ENCODE results near the gene THADA. TPM values are rescaled to one million over a fixed set of nuclear protein-coding genes. Genes with fewer than 3 reads are reported as not detected.

THADA gene
- total and polyA plus RNA-seq, 7 experiments from 2014 or later: 11.7 to 43.0 (median 39.6) TPM

DNA sequence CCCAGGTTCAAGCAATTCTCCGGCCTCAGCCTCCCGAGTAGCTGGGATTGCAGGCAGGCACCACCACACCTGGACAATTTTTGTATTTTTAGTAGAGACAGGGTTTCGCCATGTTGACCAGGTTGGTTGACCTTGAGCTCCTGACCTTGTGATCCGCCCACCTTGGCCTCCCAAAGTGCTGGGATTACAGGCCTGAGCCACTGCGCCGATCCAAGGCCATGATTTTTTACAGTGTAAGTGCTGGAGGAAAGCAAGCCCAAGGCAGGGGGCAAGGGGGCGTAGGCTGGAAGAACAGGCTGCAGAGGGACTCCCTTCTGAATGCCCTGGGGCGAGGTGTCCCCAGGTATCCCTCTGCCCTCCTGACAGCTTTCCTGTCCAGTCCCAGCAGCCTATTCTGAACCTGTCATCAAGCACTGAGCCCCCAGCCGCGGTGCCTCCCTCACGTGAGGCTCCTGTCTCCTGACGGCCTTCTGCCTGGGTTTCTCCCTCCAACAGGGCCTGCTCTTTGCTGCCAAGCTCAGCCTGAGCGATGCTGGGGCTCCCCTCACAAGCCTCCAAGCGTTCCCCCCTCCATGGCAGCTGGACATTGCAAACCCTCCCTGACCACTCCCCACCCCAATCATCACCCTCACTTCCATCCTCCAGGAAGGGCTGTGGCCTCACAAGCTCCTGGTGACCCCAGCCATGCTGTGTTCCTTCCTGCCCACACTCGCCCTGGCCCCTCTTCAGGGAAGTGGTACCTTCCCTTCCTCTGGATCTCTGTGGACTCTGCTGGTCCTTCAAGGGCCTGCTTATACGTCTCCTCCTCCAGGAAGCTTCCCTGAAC lies 407.1 kb downstream of the THADA start:
- Histone ChIP-seq H3K4me1 (ENCODE audit: control insufficient read depth in 2 of 2, insufficient read depth in 2 of 2, low read length in 2 of 2) (peaks cover 26 to 77% of the 10 kb centered on the region in 2 donors), H3K4me3 (ENCODE audit: low read length) (no peak overlapping the region), H3K9me3 (ENCODE audit: control insufficient read depth in 2 of 3, low read length in 3 of 3) (no peaks in the 10 kb centered on the region), H3K27me3 (ENCODE audit: control insufficient read depth in 2 of 2, insufficient read depth in 2 of 2, low read length in 2 of 2) (no peaks in the 10 kb centered on the region), H3K36me3 (ENCODE audit: control insufficient read depth in 2 of 3, insufficient read depth in 3 of 3, low read length in 3 of 3) (no peaks in the 10 kb centered on the region), H3K27ac (ENCODE audit: low read depth, low read length) (no peak overlapping the region)
- H3K27me3 Mint-ChIP-seq: no peaks in the 10 kb centered on the region
- intact Hi-C loops (cut with micrococcal nuclease): no loop called here
- peak overlapping the region in 4 of 10 donors; percentile 15 to 37 (median 30) for H3K4me3 Mint-ChIP-seq
- H3K36me3 Mint-ChIP-seq: peaks cover 0 to 4% (median 0%) of the 10 kb centered on the region in 5 donors
- peaks cover 35 to 88% (median 68%) of the 10 kb centered on the region in 7 donors for H3K4me1 Mint-ChIP-seq
- CTCF ChIA-PET: interaction anchor here (1.1 to 3.3 kb wide), 3 partner anchors 11 to 16 kb away, joined by 6 to 12 read pairs (median 8); no protein-coding TSS in a partner anchor
- POLR2A ChIA-PET: interaction anchor here (0.6 to 13.1 kb wide), 7 partner anchors 8 to 58 kb away, joined by 3 to 543 read pairs (median 20); partner anchors contain the start of gene ZFP36L2
- H3K27ac Mint-ChIP-seq: peak overlapping the region in 6 of 9 donors; percentile 45 to 88 (median 81)
- no peaks in the 10 kb centered on the region for H3K9me3 Mint-ChIP-seq
- DNase-seq (no peak), ATAC-seq (no peak)

DNA sequence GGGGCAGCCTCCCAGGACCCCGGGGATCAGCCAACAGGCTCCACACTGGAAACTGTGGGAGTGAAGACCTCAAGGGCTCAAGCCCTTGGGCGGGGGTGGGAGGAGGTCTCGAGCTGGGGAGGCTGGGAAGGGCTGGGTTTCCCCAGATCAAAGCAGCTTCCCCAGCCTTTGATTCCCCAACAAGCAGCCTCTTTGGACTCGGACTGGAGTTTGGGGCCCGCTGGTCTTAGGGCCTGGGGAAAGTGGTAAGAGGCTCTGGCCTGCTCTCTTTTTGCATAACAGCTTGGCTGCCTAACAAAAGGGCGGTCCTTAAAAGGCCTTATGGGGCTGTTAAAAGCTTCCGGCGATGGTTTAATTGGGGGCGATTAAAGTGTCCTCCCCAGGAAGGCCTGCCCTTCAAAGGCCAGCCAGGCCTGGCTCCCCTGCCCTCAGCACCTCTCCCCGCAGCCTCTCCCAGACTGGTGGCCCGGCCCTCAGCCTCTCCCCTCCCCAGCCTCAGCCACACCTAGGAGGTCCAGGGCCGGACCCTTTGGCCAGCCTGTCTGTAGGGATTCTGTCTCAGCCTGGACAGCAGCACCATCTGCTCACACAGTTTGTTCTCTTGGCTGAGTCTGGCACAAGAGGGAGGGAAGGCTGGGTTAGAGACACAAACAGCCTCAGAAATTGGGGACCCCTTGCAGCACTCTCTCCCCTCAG lies 409.0 kb downstream of the THADA start:
- H3K4me1 Mint-ChIP-seq: peaks cover 30 to 72% (median 52%) of the 10 kb centered on the region in 7 donors

DNA sequence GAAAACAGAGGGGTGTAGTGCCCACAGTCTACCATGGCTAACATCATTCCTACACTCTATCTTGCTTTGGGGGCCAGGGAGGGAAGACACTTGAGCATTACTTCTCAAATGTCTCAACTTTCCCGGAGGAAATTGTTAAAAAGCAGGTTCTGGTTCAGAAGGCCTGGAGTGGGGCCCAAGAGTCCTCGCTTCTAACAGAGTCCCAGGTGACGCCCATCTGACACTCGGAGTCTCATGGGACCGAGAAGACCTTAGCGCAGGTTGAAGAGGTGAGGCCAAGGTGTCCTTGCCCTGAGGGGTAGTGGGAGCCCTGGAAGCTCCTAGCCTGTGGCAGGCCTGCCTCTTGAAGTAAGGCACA lies 409.5 kb downstream of the THADA start:
- Mint-ChIP-seq H3K4me3 (peak overlapping the region in 3 of 10 donors; percentile 7 to 27 (median 16)), H3K27ac (peak overlapping the region in 7 of 9 donors; percentile 5 to 88 (median 56)), H3K9me3 (peaks cover 0 to 2% (median 0%) of the 10 kb centered on the region in 11 donors), H3K4me1 (peaks cover 29 to 71% (median 52%) of the 10 kb centered on the region in 7 donors), H3K27me3 (no peaks in the 10 kb centered on the region), H3K36me3 (peaks cover 2 to 7% (median 4%) of the 10 kb centered on the region in 5 donors)
- H3K27me3 ChIP-seq (ENCODE audit: control insufficient read depth in 2 of 2, insufficient read depth in 2 of 2, low read length in 2 of 2): no peaks in the 10 kb centered on the region
- DNase-seq: no peak
- no peaks in the 10 kb centered on the region for H3K9me3 ChIP-seq (ENCODE audit: control insufficient read depth in 2 of 3, low read length in 3 of 3)
- intact Hi-C loops (cut with micrococcal nuclease): no loop called here
- POLR2A ChIA-PET: interaction anchor here (0.7 to 13.1 kb wide), 9 partner anchors 8 to 410 kb away, joined by 3 to 543 read pairs (median 5); partner anchors contain the start of gene ZFP36L2
- H3K36me3 ChIP-seq (ENCODE audit: control insufficient read depth in 2 of 3, insufficient read depth in 3 of 3, low read length in 3 of 3): no peaks in the 10 kb centered on the region
- no peak overlapping the region for H3K4me3 ChIP-seq (ENCODE audit: low read length)
- peaks cover 3 to 56% of the 10 kb centered on the region in 2 donors for H3K4me1 ChIP-seq (ENCODE audit: control insufficient read depth in 2 of 2, insufficient read depth in 2 of 2, low read length in 2 of 2)
- no peak overlapping the region for H3K27ac ChIP-seq (ENCODE audit: low read depth, low read length)
- ATAC-seq: no peak
- CTCF ChIA-PET: interaction anchor here (0.6 to 3.3 kb wide), 3 partner anchors 11 to 35 kb away, joined by 3 to 12 read pairs (median 3); no protein-coding TSS in a partner anchor

More for the DNA sequence above, 409.0 kb downstream of the THADA start:
- peak overlapping the region in 5 of 10 donors; percentile 7 to 41 (median 32) for H3K4me3 Mint-ChIP-seq
- ATAC-seq (no peak), DNase-seq (no peak)
- Histone ChIP-seq H3K4me3 (ENCODE audit: low read length) (no peak overlapping the region), H3K4me1 (ENCODE audit: control insufficient read depth in 2 of 2, insufficient read depth in 2 of 2, low read length in 2 of 2) (peaks cover 7 to 61% of the 10 kb centered on the region in 2 donors), H3K27ac (ENCODE audit: low read depth, low read length) (no peak overlapping the region), H3K27me3 (ENCODE audit: control insufficient read depth in 2 of 2, insufficient read depth in 2 of 2, low read length in 2 of 2) (no peaks in the 10 kb centered on the region), H3K36me3 (ENCODE audit: control insufficient read depth in 2 of 3, insufficient read depth in 3 of 3, low read length in 3 of 3) (no peaks in the 10 kb centered on the region), H3K9me3 (ENCODE audit: control insufficient read depth in 2 of 3, low read length in 3 of 3) (no peaks in the 10 kb centered on the region)
- intact Hi-C loops (cut with micrococcal nuclease): no loop called here
- ChIA-PET POLR2A (interaction anchor here (0.7 to 13.1 kb wide), 9 partner anchors 10 to 410 kb away, joined by 3 to 543 read pairs (median 5); partner anchors contain the start of gene ZFP36L2), CTCF (interaction anchor here (0.6 to 3.3 kb wide), 3 partner anchors 12 to 53 kb away, joined by 3 to 12 read pairs (median 7); no protein-coding TSS in a partner anchor)
- peak overlapping the region in 8 of 9 donors; percentile 38 to 88 (median 79) for H3K27ac Mint-ChIP-seq
- H3K9me3 Mint-ChIP-seq: no peaks in the 10 kb centered on the region
- H3K36me3 Mint-ChIP-seq: peaks cover 0 to 3% (median 0%) of the 10 kb centered on the region in 5 donors
- H3K27me3 Mint-ChIP-seq: no peaks in the 10 kb centered on the region

DNA sequence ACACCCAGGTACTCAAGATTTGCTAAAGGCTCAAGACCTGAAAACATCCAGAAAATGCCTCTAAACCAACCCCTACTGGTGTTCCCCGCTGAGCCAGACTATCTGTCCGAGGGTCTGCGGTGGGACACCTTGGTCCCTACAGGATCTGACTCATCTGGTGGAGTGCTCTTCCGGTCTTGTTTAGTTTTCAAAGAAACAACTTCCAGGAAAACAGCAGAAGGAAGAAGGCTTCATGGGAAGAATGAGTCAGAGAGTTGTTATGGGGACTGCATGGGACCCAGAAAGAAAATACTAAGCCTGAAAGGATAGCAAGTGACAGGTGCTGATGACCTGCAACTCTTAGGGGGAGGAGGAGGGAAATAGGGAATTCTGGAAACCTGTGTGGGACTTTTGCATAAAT lies 410.7 kb downstream of the THADA start:
- Histone ChIP-seq H3K4me3 (ENCODE audit: low read length) (no peak overlapping the region), H3K4me1 (ENCODE audit: control insufficient read depth in 2 of 2, insufficient read depth in 2 of 2, low read length in 2 of 2) (peaks cover 0 to 56% of the 10 kb centered on the region in 2 donors), H3K9me3 (ENCODE audit: control insufficient read depth in 2 of 3, low read length in 3 of 3) (no peaks in the 10 kb centered on the region), H3K27ac (ENCODE audit: low read depth, low read length) (no peak overlapping the region), H3K36me3 (ENCODE audit: control insufficient read depth in 2 of 3, insufficient read depth in 3 of 3, low read length in 3 of 3) (no peaks in the 10 kb centered on the region), H3K27me3 (ENCODE audit: control insufficient read depth in 2 of 2, insufficient read depth in 2 of 2, low read length in 2 of 2) (no peaks in the 10 kb centered on the region)
- intact Hi-C loops (cut with micrococcal nuclease): no loop called here
- POLR2A ChIA-PET: interaction anchor here (0.9 to 19.7 kb wide), 7 partner anchors 7 to 54 kb away, joined by 3 to 543 read pairs (median 120); partner anchors contain the start of gene ZFP36L2
- Mint-ChIP-seq H3K4me3 (peak overlapping the region in 3 of 10 donors; percentile 9 to 32 (median 23)), H3K36me3 (peaks cover 6 to 10% (median 8%) of the 10 kb centered on the region in 5 donors), H3K27ac (peak overlapping the region in 7 of 9 donors; percentile 39 to 92 (median 81)), H3K27me3 (no peaks in the 10 kb centered on the region), H3K9me3 (peaks cover 0 to 2% (median 0%) of the 10 kb centered on the region in 11 donors), H3K4me1 (peaks cover 28 to 76% (median 63%) of the 10 kb centered on the region in 7 donors)
- CTCF ChIA-PET: no interaction called here
- DNase-seq (no peak), ATAC-seq (no peak)

DNA sequence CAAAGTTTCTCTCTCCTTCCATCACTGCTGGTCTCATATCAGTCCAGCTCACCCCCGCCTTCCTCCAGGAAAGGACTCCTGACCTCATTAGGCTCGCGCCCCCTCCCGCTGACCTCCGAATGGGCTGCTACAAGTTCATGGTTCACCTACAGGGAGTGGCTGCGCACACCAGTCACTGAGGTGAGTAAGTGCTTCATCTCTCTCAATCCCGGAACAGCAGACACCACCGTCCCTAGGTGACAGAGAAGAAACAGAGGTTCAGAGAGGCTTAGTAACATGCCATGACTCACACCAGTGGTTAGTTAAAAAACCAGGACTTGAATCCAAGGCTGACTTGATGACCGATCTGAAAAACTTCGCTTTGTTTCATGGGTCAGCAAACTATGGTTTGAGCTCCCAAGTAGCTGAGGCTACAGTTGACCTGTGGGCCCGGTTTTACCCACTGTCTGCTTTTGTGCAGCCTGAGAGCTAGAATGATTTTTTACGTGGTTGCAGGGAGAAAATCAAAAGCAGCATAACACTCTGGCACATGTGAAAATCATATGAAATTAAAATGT lies 411.4 kb downstream of the THADA start:
- Histone ChIP-seq H3K9me3 (ENCODE audit: control insufficient read depth in 2 of 3, low read length in 3 of 3) (no peaks in the 10 kb centered on the region), H3K36me3 (ENCODE audit: control insufficient read depth in 2 of 3, insufficient read depth in 3 of 3, low read length in 3 of 3) (no peaks in the 10 kb centered on the region), H3K4me3 (ENCODE audit: low read length) (no peak overlapping the region), H3K27me3 (ENCODE audit: control insufficient read depth in 2 of 2, insufficient read depth in 2 of 2, low read length in 2 of 2) (no peaks in the 10 kb centered on the region), H3K27ac (ENCODE audit: low read depth, low read length) (no peak overlapping the region), H3K4me1 (ENCODE audit: control insufficient read depth in 2 of 2, insufficient read depth in 2 of 2, low read length in 2 of 2) (peaks cover 0 to 57% of the 10 kb centered on the region in 2 donors)
- H3K36me3 Mint-ChIP-seq: peaks cover 6 to 10% (median 8%) of the 10 kb centered on the region in 5 donors
- H3K27me3 Mint-ChIP-seq: no peaks in the 10 kb centered on the region
- peaks cover 0 to 2% (median 0%) of the 10 kb centered on the region in 11 donors for H3K9me3 Mint-ChIP-seq
- intact Hi-C loops (cut with micrococcal nuclease): loop anchor here (1.0 kb wide), 2 partner anchors 10 kb away; no protein-coding TSS in a partner anchor
- CTCF ChIA-PET: interaction anchor here (0.6 kb wide), 1 partner anchor 45 kb away, joined by 3 read pairs; no protein-coding TSS in a partner anchor
- ATAC-seq (peak; percentile 65), DNase-seq (peak in 2 of 9 donors; percentile 36 to 54)
- POLR2A ChIA-PET: interaction anchor here (0.9 to 19.7 kb wide), 3 partner anchors 7 to 20 kb away, joined by 3 to 531 read pairs (median 14); no protein-coding TSS in a partner anchor
- peak overlapping the region; percentile 39 to 92 (median 87) for H3K27ac Mint-ChIP-seq
- H3K4me1 Mint-ChIP-seq: peaks cover 29 to 74% (median 65%) of the 10 kb centered on the region in 7 donors
- peak overlapping the region in 7 of 10 donors; percentile 4 to 62 (median 30) for H3K4me3 Mint-ChIP-seq
